ENCODE results near the gene APLF.

Gene APLF

GRCh38 chr2:68425503-68425902, 41.9 kb upstream of the APLF start:
- DNase-seq (ENCODE audit: extremely low read depth, low read depth): no peak
- H3K4me3 ChIP-seq (replicated peaks; ENCODE audit: low read depth, low read length): no peak overlapping the region
- no peak for TF ChIP-seq CTCF (IDR thresholded peaks at IDR 0.05; ENCODE audit: low read depth, low read length, missing control alignments)

GRCh38 chr2:68426446-68426845, 40.9 kb upstream of the APLF start:
- no peak for DNase-seq (ENCODE audit: extremely low read depth, low read depth)
- TF ChIP-seq CTCF (IDR thresholded peaks at IDR 0.05; ENCODE audit: low read depth, low read length, missing control alignments): no peak
- no peak overlapping the region for H3K4me3 ChIP-seq (replicated peaks; ENCODE audit: low read depth, low read length)

- no peak overlapping the region for H3K4me3 ChIP-seq (replicated peaks; ENCODE audit: low read depth, low read length)
- no peak for TF ChIP-seq CTCF (IDR thresholded peaks at IDR 0.05; ENCODE audit: low read depth, low read length, missing control alignments)
- no peak for DNase-seq (ENCODE audit: extremely low read depth, low read depth)
Measured at GRCh38 chr2:68426848-68427579, 40.4 kb upstream of the APLF start.

- DNase-seq (ENCODE audit: extremely low read depth, low read depth): no peak
- H3K4me3 ChIP-seq (replicated peaks; ENCODE audit: low read depth, low read length): no peak overlapping the region
- TF ChIP-seq CTCF (IDR thresholded peaks at IDR 0.05; ENCODE audit: low read depth, low read length, missing control alignments): no peak
Measured at GRCh38 chr2:68428126-68428525, 39.3 kb upstream of the APLF start.

GRCh38 chr2:68428746-68429145, 38.6 kb upstream of the APLF start:
- no peak for TF ChIP-seq CTCF (IDR thresholded peaks at IDR 0.05; ENCODE audit: low read depth, low read length, missing control alignments)
- no peak overlapping the region for H3K4me3 ChIP-seq (replicated peaks; ENCODE audit: low read depth, low read length)
- no peak for DNase-seq (ENCODE audit: extremely low read depth, low read depth)

- no peak for TF ChIP-seq CTCF (IDR thresholded peaks at IDR 0.05; ENCODE audit: low read depth, low read length, missing control alignments)
- H3K4me3 ChIP-seq (replicated peaks; ENCODE audit: low read depth, low read length): no peak overlapping the region
- DNase-seq (ENCODE audit: extremely low read depth, low read depth): no peak
Measured at GRCh38 chr2:68429311-68429826, 38.0 kb upstream of the APLF start.

Data from HFF-Myc (cell line).